ENCODE data around the gene TNFRSF8. TPM values are rescaled to one million over a fixed set of nuclear protein-coding genes. Genes with fewer than 3 reads are reported as not detected.

Gene TNFRSF8
- total and polyA plus RNA-seq, 2 of the 4 experiments (the other 2 are of a cell fraction) = under 0.01 to 0.31 TPM

DNA sequence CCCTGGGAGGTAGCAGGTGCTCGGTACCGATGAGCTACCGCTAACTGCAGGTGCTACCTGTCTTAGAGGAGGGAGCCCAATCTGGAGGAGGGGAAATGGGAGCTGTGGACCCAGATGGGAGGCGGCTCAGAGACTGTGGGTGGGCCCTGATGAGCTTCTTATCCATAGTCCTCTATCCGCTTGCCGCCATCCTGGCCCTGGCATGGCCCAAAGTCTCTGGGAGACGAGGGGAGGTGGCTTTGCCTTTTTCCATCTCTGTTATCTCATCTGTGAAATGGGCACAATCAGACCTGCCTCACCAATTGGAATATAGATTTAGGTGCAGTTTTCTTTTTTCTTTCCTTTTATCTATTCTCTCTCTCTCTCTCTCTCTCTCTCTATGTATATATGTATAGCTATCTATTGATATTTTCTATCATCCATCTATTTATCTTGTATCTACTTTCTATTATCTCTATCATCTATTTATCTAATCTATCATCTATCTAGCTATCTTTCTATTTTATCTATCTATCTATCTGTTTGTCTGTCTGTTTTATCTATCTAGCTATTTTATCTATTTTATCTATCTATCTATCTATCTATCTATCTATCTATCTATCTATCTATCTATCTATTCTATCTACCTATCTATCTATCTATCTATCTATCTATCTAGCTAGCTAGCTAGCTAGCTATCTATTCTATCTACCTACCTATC, 120.1 kb downstream of the TNFRSF8 start:
- H2BK5ac ChIP-seq (ENCODE audit: low read depth, low read length, poor library complexity, severe bottlenecking) = no peak overlapping the region
- peak overlapping the region; percentile 85 for H2AK5ac ChIP-seq (ENCODE audit: low read depth, low read length)
- H3K4me2 ChIP-seq (ENCODE audit: low read depth, low read length) = no peak overlapping the region
- no peak overlapping the region for H3K4ac ChIP-seq (ENCODE audit: low read depth, low read length)
- peak overlapping the region; percentile 38; the same call in 1 of the 2 replicates for H4K91ac ChIP-seq (ENCODE audit: insufficient read depth, low read depth, low read length)
- H3K56ac ChIP-seq (ENCODE audit: extremely low read depth, insufficient read depth, low read length) = no peak overlapping the region
- peak overlapping the region; percentile 6; the same call in 1 of the 3 replicates for H2BK15ac ChIP-seq (ENCODE audit: low read depth, low read length)
- no peak for DNase-seq
- intact Hi-C loops (cut with micrococcal nuclease) (no loop called here), dilution Hi-C loops (cut with HindIII; ENCODE audit: low sequenced_read_pairs, unreplicated experiment) (no loop called here), in situ Hi-C loops (cut with MboI; ENCODE audit: low sequenced_read_pairs) (no loop called here)
- TF ChIP-seq RAD21 (IDR thresholded peaks at IDR 0.05; ENCODE audit: low read length) (no peak), POLR2A (IDR thresholded peaks at IDR 0.05; ENCODE audit: low read depth, low read length) (no peak), CHD1 (IDR thresholded peaks at IDR 0.05; ENCODE audit: low read depth, low read length) (no peak), RFX5 (IDR thresholded peaks at IDR 0.05; ENCODE audit: low read depth, low read length) (no peak), SMC3 (IDR thresholded peaks at IDR 0.05; ENCODE audit: low read depth, low read length) (no peak), MAFK (IDR thresholded peaks at IDR 0.05; ENCODE audit: low read depth, low read length) (no peak), CEBPB (IDR thresholded peaks at IDR 0.05; ENCODE audit: low read depth, low read length) (no peak), FOS (IDR thresholded peaks at IDR 0.05; ENCODE audit: low read depth, low read length) (no peak), MAZ (IDR thresholded peaks at IDR 0.05; ENCODE audit: borderline replicate concordance, low read depth, low read length) (no peak), MXI1 (IDR thresholded peaks at IDR 0.05; ENCODE audit: borderline replicate concordance, low read depth, low read length) (no peak), RCOR1 (IDR thresholded peaks at IDR 0.05; ENCODE audit: insufficient replicate concordance, low read length) (no peak), BHLHE40 (IDR thresholded peaks at IDR 0.05; ENCODE audit: low read depth, low read length) (no peak)
- TF ChIP-seq, protein P1, sequence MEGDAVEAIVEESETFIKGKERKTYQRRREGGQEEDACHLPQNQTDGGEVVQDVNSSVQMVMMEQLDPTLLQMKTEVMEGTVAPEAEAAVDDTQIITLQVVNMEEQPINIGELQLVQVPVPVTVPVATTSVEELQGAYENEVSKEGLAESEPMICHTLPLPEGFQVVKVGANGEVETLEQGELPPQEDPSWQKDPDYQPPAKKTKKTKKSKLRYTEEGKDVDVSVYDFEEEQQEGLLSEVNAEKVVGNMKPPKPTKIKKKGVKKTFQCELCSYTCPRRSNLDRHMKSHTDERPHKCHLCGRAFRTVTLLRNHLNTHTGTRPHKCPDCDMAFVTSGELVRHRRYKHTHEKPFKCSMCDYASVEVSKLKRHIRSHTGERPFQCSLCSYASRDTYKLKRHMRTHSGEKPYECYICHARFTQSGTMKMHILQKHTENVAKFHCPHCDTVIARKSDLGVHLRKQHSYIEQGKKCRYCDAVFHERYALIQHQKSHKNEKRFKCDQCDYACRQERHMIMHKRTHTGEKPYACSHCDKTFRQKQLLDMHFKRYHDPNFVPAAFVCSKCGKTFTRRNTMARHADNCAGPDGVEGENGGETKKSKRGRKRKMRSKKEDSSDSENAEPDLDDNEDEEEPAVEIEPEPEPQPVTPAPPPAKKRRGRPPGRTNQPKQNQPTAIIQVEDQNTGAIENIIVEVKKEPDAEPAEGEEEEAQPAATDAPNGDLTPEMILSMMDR (conservative IDR thresholded peaks at IDR 0.05; ENCODE audit: low read depth, low read length) = no peak
- TF ChIP-seq, protein P2, sequence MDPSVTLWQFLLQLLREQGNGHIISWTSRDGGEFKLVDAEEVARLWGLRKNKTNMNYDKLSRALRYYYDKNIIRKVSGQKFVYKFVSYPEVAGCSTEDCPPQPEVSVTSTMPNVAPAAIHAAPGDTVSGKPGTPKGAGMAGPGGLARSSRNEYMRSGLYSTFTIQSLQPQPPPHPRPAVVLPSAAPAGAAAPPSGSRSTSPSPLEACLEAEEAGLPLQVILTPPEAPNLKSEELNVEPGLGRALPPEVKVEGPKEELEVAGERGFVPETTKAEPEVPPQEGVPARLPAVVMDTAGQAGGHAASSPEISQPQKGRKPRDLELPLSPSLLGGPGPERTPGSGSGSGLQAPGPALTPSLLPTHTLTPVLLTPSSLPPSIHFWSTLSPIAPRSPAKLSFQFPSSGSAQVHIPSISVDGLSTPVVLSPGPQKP (IDR thresholded peaks at IDR 0.05; ENCODE audit: borderline replicate concordance, low read depth, low read length) = no peak
- TF ChIP-seq, protein P3, sequence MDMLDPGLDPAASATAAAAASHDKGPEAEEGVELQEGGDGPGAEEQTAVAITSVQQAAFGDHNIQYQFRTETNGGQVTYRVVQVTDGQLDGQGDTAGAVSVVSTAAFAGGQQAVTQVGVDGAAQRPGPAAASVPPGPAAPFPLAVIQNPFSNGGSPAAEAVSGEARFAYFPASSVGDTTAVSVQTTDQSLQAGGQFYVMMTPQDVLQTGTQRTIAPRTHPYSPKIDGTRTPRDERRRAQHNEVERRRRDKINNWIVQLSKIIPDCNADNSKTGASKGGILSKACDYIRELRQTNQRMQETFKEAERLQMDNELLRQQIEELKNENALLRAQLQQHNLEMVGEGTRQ (IDR thresholded peaks at IDR 0.05; ENCODE audit: low read depth, low read length) = no peak
- no peaks in the 10 kb centered on the region for H3K27me3 ChIP-seq (ENCODE audit: control insufficient read depth, insufficient read depth, low read length)
- no peak overlapping the region for H3K4me3 ChIP-seq (ENCODE audit: insufficient read depth, low read depth, low read length)
- no peak overlapping the region for H2AK9ac ChIP-seq (replicated peaks; ENCODE audit: low read depth, low read length, poor library complexity)
- H2BK120ac ChIP-seq (ENCODE audit: low read depth, low read length) = peak overlapping the region; percentile 57
- WGBS, 2 experiments (ENCODE audit: extremely low coverage in 2 of 2, insufficient read length in 1 of 2) = no CpG with 5 or more reads among the region's 7 CpGs
- ATAC-seq (ENCODE audit: low read depth) = no peak
- H4K5ac ChIP-seq (ENCODE audit: low read depth, low read length) = no peak overlapping the region
- H3K27ac ChIP-seq (ENCODE audit: insufficient read depth, low read length) = no peak overlapping the region
- H3K9me1 ChIP-seq (ENCODE audit: insufficient read depth, low read length) = peaks cover 7% of the 10 kb centered on the region
- no peak overlapping the region for H3K14ac ChIP-seq (replicated peaks; ENCODE audit: low read depth, low read length)
- no TSS peak for BruUV-seq (replicated peaks)
- peaks cover 0 to 11% of the 10 kb centered on the region in 2 experiments; a peak in 3 of 4 replicates for H3K79me1 ChIP-seq (ENCODE audit: low read depth in 1 of 2, low read length in 2 of 2)
- ChIA-PET CTCF (interaction anchor here (0.9 to 2.3 kb wide), 2 partner anchors 32 to 58 kb away, joined by 6 to 9 read pairs; no protein-coding TSS in a partner anchor), POLR2A (ENCODE audit: unreplicated experiment) (no interaction called here)
- H3K18ac ChIP-seq (ENCODE audit: low read depth, low read length) = no peak overlapping the region; the same call in 1 of the 2 replicates
- peak overlapping the region in 1 of 2 experiments; percentile 95; a peak in 1 of 4 replicates for H4K8ac ChIP-seq (ENCODE audit: low read depth in 2 of 2, low read length in 2 of 2)
- H3K9ac ChIP-seq (ENCODE audit: low read depth, low read length) = no peak overlapping the region
- no peaks in the 10 kb centered on the region for H3K9me3 ChIP-seq (ENCODE audit: control insufficient read depth, insufficient read depth, low read length)
- H2AFZ ChIP-seq (replicated peaks; ENCODE audit: low read length, poor library complexity) = no peak overlapping the region
- no peak overlapping the region for H3K23ac ChIP-seq (ENCODE audit: low read depth, low read length)
- H3K4me1 ChIP-seq (ENCODE audit: control insufficient read depth, insufficient read depth, low read length) = peaks cover 43% of the 10 kb centered on the region
- H2BK20ac ChIP-seq (ENCODE audit: low read depth, low read length) = no peak overlapping the region; the same call in 1 of the 2 replicates
- no peaks in the 10 kb centered on the region for H3K36me3 ChIP-seq (ENCODE audit: control insufficient read depth, insufficient read depth, low read length)
- H4K20me1 ChIP-seq (ENCODE audit: insufficient read depth, low read length) = no peaks in the 10 kb centered on the region

All from IMR-90 (cell line).